ENCODE data around the gene ZNF101. TPM values are rescaled to one million over a fixed set of nuclear protein-coding genes. Genes with fewer than 3 reads are reported as not detected.

The ZNF101 gene
- total and polyA plus RNA-seq, 9 of the 15 experiments (the other 6 are each of a cell fraction or from before 2014, with no cell fraction given) = 9.6 to 20.3 (median 12.4) TPM

DNA sequence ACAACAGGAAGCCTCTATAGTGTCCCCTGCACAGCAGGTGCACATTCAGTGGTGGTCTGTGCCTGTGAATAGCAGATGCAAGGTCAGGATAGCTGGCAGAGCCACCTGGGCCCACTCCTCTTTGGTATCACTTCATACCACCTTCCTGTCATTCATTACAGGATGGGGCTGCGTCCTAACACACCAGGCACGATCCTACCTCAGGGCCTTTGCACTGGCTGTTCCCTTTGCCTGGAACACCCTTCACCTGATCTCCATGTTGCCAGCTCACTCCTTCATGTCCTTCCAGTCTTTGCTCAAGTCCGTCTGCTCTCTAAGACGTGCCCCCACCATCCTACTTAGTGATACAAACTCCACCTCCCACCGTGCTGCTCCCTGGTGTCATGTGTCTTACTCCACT lies 36.0 kb upstream of the ZNF101 start (continued):
- TF ChIP-seq, protein P1, sequence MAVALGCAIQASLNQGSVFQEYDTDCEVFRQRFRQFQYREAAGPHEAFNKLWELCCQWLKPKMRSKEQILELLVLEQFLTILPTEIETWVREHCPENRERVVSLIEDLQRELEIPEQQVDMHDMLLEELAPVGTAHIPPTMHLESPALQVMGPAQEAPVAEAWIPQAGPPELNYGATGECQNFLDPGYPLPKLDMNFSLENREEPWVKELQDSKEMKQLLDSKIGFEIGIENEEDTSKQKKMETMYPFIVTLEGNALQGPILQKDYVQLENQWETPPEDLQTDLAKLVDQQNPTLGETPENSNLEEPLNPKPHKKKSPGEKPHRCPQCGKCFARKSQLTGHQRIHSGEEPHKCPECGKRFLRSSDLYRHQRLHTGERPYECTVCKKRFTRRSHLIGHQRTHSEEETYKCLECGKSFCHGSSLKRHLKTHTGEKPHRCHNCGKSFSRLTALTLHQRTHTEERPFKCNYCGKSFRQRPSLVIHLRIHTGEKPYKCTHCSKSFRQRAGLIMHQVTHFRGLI (CRISPR knock-in tag; IDR thresholded peaks at IDR 0.05) = no peak
- TF ChIP-seq MAZ (CRISPR knock-in tag; conservative IDR thresholded peaks at IDR 0.05 in 1 of 2, IDR thresholded peaks at IDR 0.05 in 1 of 2) = no peak
- TF ChIP-seq, protein P2, sequence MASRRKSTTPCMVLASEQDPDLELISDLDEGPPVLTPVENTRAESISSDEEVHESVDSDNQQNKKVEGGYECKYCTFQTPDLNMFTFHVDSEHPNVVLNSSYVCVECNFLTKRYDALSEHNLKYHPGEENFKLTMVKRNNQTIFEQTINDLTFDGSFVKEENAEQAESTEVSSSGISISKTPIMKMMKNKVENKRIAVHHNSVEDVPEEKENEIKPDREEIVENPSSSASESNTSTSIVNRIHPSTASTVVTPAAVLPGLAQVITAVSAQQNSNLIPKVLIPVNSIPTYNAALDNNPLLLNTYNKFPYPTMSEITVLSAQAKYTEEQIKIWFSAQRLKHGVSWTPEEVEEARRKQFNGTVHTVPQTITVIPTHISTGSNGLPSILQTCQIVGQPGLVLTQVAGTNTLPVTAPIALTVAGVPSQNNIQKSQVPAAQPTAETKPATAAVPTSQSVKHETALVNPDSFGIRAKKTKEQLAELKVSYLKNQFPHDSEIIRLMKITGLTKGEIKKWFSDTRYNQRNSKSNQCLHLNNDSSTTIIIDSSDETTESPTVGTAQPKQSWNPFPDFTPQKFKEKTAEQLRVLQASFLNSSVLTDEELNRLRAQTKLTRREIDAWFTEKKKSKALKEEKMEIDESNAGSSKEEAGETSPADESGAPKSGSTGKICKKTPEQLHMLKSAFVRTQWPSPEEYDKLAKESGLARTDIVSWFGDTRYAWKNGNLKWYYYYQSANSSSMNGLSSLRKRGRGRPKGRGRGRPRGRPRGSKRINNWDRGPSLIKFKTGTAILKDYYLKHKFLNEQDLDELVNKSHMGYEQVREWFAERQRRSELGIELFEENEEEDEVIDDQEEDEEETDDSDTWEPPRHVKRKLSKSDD (conservative IDR thresholded peaks at IDR 0.05; ENCODE audit: low read length) = no peak

DNA sequence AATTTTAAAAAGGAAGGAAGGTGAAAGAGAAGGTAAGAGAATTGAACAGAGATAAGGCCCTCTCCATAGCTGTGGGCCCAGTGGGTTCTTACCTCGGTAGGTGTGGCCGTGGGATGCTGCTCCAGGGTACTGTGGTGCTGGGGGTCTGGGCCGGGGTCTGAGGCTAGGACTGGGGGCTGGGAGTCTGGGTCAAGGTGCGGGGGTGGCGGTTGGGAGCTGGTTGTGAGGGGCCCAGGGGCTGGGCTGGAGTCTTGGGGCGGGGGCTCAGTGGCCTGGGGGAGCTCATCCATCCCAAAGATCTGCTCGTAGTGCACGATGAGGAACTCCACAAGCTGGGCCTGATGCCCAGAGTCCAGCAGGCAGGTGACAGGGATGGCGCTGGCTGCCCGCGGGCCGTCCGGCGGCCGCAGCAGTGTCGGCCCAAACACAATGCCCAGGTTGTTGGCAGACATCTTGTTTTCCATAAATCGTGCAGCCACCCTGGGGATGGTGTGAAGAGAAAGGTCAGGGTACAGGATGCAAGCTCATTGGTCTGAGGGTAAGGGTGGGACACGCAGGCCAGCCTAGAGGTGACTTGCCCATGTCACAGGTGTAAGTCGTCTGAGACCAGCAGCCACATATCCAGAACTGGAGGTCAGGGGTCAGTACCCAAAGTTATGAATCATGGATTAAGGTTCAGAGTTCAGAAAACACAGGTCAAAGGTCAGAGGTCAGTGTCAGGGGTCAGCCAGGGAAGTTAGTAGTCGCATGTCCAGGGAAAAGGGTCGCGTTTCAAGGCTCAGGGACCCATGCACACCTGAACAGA lies 34.7 kb upstream of the ZNF101 start:
- ChIA-PET CTCF (ENCODE audit: low intra/inter-chr PET ratio) (no interaction called here), POLR2A (interaction anchor here (0.6 to 1.2 kb wide), 3 partner anchors 9 to 174 kb away, joined by 3 to 4 read pairs (median 3); no protein-coding TSS in a partner anchor)
- no TSS peak for BruUV-seq (replicated peaks)
- Histone ChIP-seq H3K27ac (ENCODE audit: extremely low read depth, low read depth, low read length) (no peak overlapping the region), H3K27me3 (ENCODE audit: control insufficient read depth in 2 of 2, insufficient read depth in 2 of 2, low read length in 2 of 2) (no peaks in the 10 kb centered on the region), H3K9me1 (ENCODE audit: control insufficient read depth, insufficient read depth, low read length) (no peaks in the 10 kb centered on the region), H2AFZ (ENCODE audit: low read depth, low read length) (no peak overlapping the region), H3K4me3 (no peak overlapping the region), H3K9ac (ENCODE audit: insufficient read depth in 1 of 2, low read depth in 2 of 2, low read length in 2 of 2) (no peak overlapping the region), H3K36me3 (ENCODE audit: control insufficient read depth, insufficient read depth, low read length) (peaks cover 39% of the 10 kb centered on the region; the same call in 2 of the 3 replicates), H3K79me2 (ENCODE audit: control insufficient read depth, insufficient read depth, low read length) (no peaks in the 10 kb centered on the region), H3K4me2 (ENCODE audit: insufficient read depth, low read length) (no peak overlapping the region), H3K4me1 (replicated peaks in 1 of 2; ENCODE audit: control insufficient read depth in 2 of 2, insufficient read depth in 2 of 2, low read length in 2 of 2) (peaks cover 0 to 20% of the 10 kb centered on the region in 2 experiments; a peak in 2 of 5 replicates), H3K9me3 (replicated peaks; ENCODE audit: control insufficient read depth, insufficient read depth, low read depth, low read length) (no peaks in the 10 kb centered on the region), H4K20me1 (replicated peaks; ENCODE audit: control insufficient read depth, insufficient read depth, low read length) (no peaks in the 10 kb centered on the region)
- in situ Hi-C loops (cut with MboI) = loop anchor here (25.0 kb wide), 1 partner anchor 97 kb away; the partner anchor contains the start of genes CILP2 and YJEFN3
- FAIRE-seq (no peak), ATAC-seq (no peak), DNase-seq (ENCODE audit: extremely low read depth in 1 of 4, low spot score in 3 of 4) (peak in 1 of 4 experiments; percentile 14)
- 90% methylated on average over 15 of the region's 22 CpGs for WGBS (ENCODE audit: insufficient coverage, low coverage, missing lambda C conversion rate)
- intact Hi-C loops (cut with micrococcal nuclease) = no loop called here
- TF ChIP-seq CBX3 (IDR thresholded peaks at IDR 0.05; ENCODE audit: borderline replicate concordance in 1 of 2, low read length in 2 of 2) = no peak
- no peak for TF ChIP-seq PTRF (tag; IDR thresholded peaks at IDR 0.05)
- no peak for TF ChIP-seq ZNF121 (CRISPR knock-in tag; conservative IDR thresholded peaks at IDR 0.05)
- no peak for TF ChIP-seq ZFP36 (IDR thresholded peaks at IDR 0.05; ENCODE audit: low read depth, low read length, partially characterized antibody)
- TF ChIP-seq C11orf30 (IDR thresholded peaks at IDR 0.05; ENCODE audit: low read depth) = no peak
- no peak for TF ChIP-seq ZNF197 (CRISPR knock-in tag; IDR thresholded peaks at IDR 0.05; ENCODE audit: low read depth)
- no peak for TF ChIP-seq HMG20A (CRISPR knock-in tag; conservative IDR thresholded peaks at IDR 0.05)
- peak; percentile 96 for TF ChIP-seq NR2C2 (CRISPR knock-in tag; IDR thresholded peaks at IDR 0.05)
- TF ChIP-seq NR2C2 (tag; IDR thresholded peaks at IDR 0.05) = peak; percentile 95
- TF ChIP-seq ZNF133 (CRISPR knock-in tag; IDR thresholded peaks at IDR 0.05) = no peak
- no peak for TF ChIP-seq NR3C1 (CRISPR knock-in tag; IDR thresholded peaks at IDR 0.05)
- TF ChIP-seq SPI1 (IDR thresholded peaks at IDR 0.05; ENCODE audit: borderline replicate concordance, low read depth, low read length) = no peak
- no peak for TF ChIP-seq CHCHD3 (CRISPR knock-in tag; IDR thresholded peaks at IDR 0.05)
- TF ChIP-seq NR2C1 (IDR thresholded peaks at IDR 0.05) = peak; percentile 98
- peak; percentile 97 for TF ChIP-seq NR2C1 (tag; IDR thresholded peaks at IDR 0.05)
